ENCODE measurements around the gene DAP. TPM values are rescaled to one million over a fixed set of nuclear protein-coding genes. Genes with fewer than 3 reads are reported as not detected.
"Not testable (repeated sequence)": the region's sequence is repeated elsewhere in the genome, so short reads cannot be mapped to it uniquely, and the experiment has no call there.

Gene DAP
- total RNA-seq, 1 donor from 2014 or later = 74.4 TPM

GRCh38 chr5:10726179-10726912 lies 34.7 kb downstream of the DAP start:
- intact Hi-C loops (cut with DNase I) = no loop called here
- Histone ChIP-seq H3K27me3 (no peaks in the 10 kb centered on the region), H3K4me3 (no peak overlapping the region), H3K27ac (peak overlapping the region; percentile 63), H3K9me3 (no peaks in the 10 kb centered on the region), H3K36me3 (no peaks in the 10 kb centered on the region), H3K4me1 (peaks cover 27% of the 10 kb centered on the region)
- no peak for TF ChIP-seq POLR2AphosphoS5 (IDR thresholded peaks at IDR 0.05; ENCODE audit: insufficient read depth in 1 of 2, low read depth in 1 of 2)
- TF ChIP-seq CTCF (IDR thresholded peaks at IDR 0.05) = no peak
- TF ChIP-seq POLR2A (IDR thresholded peaks at IDR 0.05) = no peak
- DNase-seq (ENCODE audit: extremely low spot score in 2 of 2) = no peak

- H3K27ac ChIP-seq = peak overlapping the region; percentile 63
- DNase-seq (ENCODE audit: extremely low spot score in 2 of 2) = no peak
Observed at GRCh38 chr5:10725636-10726035, 35.4 kb downstream of the DAP start.

GRCh38 chr5:10724781-10725507 lies 36.1 kb downstream of the DAP start:
- Histone ChIP-seq H3K4me3 (peak overlapping the region in 1 of 2 donors; percentile 5), H3K9me3 (no peaks in the 10 kb centered on the region), H3K4me1 (peaks cover 27% of the 10 kb centered on the region), H3K36me3 (peaks cover 0 to 3% of the 10 kb centered on the region in 2 donors), H3K27me3 (no peaks in the 10 kb centered on the region), H3K27ac (peak overlapping the region; percentile 63)
- DNase-seq (ENCODE audit: extremely low spot score in 2 of 2) = no peak
- TF ChIP-seq CTCF (IDR thresholded peaks at IDR 0.05) = peak in 2 of 3 experiments; percentile 6 to 12
- peak; percentile 37 to 87 for TF ChIP-seq POLR2AphosphoS5 (IDR thresholded peaks at IDR 0.05; ENCODE audit: insufficient read depth in 1 of 2, low read depth in 1 of 2)
- TF ChIP-seq POLR2A (IDR thresholded peaks at IDR 0.05) = no peak
- intact Hi-C loops (cut with DNase I) = no loop called here

More at GRCh38 chr5:10725636-10726035, 35.4 kb downstream of the DAP start:
- Histone ChIP-seq H3K4me3 (no peak overlapping the region), H3K36me3 (peaks cover 0 to 3% of the 10 kb centered on the region in 2 donors), H3K27me3 (no peaks in the 10 kb centered on the region), H3K4me1 (peaks cover 27% of the 10 kb centered on the region), H3K9me3 (no peaks in the 10 kb centered on the region)
- intact Hi-C loops (cut with DNase I) = no loop called here
- TF ChIP-seq CTCF (IDR thresholded peaks at IDR 0.05) = no peak
- no peak for TF ChIP-seq POLR2A (IDR thresholded peaks at IDR 0.05)
- no peak for TF ChIP-seq POLR2AphosphoS5 (IDR thresholded peaks at IDR 0.05; ENCODE audit: insufficient read depth in 1 of 2, low read depth in 1 of 2)

- no peaks in the 10 kb centered on the region for H3K9me3 ChIP-seq
- no peak overlapping the region for H3K27ac ChIP-seq
- intact Hi-C loops (cut with DNase I) = no loop called here
- no peaks in the 10 kb centered on the region for H3K27me3 ChIP-seq
- H3K4me1 ChIP-seq = peaks cover 27% of the 10 kb centered on the region
- TF ChIP-seq POLR2A (IDR thresholded peaks at IDR 0.05) = no peak
- no peak for TF ChIP-seq CTCF (IDR thresholded peaks at IDR 0.05)
- TF ChIP-seq POLR2AphosphoS5 (IDR thresholded peaks at IDR 0.05; ENCODE audit: insufficient read depth in 1 of 2, low read depth in 1 of 2) = no peak
- H3K4me3 ChIP-seq = no peak overlapping the region
- peaks cover 0 to 3% of the 10 kb centered on the region in 2 donors for H3K36me3 ChIP-seq
- DNase-seq (ENCODE audit: extremely low spot score in 2 of 2) = no peak
Observed at GRCh38 chr5:10723514-10723913, 37.5 kb downstream of the DAP start.

DNA sequence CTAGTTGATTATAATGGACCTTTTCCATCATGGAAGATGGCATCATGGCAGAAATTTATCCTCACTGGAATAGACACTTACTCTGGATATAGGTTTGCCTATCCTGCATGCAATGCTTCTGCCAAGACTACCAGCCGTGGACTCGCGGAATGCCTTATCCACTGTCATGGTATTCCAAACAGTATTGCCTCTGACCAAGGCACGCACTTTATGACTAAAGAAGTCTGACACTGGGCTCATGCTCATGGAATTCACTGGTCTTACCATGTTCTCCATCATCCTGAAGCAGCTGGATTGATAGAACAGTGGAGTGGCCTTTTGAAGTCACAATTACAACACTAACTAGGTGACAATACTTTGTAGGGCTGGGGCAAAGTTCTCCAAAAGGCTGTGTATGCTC lies 40.3 kb downstream of the DAP start:
- H3K27ac ChIP-seq; H3K4me3 ChIP-seq; H3K27me3 ChIP-seq; intact Hi-C loops (cut with DNase I); H3K9me3 ChIP-seq; DNase-seq (ENCODE audit: extremely low spot score in 2 of 2); H3K4me1 ChIP-seq; H3K36me3 ChIP-seq: not testable (repeated sequence)
